ENCODE measurements around the gene CTU2.
"Not testable (repeated sequence)": the region's sequence is repeated elsewhere in the genome, so short reads cannot be mapped to it uniquely, and the experiment has no call there.

The CTU2 gene

GRCh38 chr16:88706229-88706964 lies at the start of gene CTU2, which contains the start of gene RNF166:
Gene CTU2, plus strand, starts transcription at chr16:88706503. Its CDS starts 28 bp downstream, at chr16:88706531.
Gene RNF166, minus strand, starts transcription at chr16:88706408. Its CDS starts 83 bp downstream, at chr16:88706325.
- in situ Hi-C loops (cut with HindIII; ENCODE audit: low sequenced_read_pairs): no loop called here

- in situ Hi-C loops (cut with HindIII; ENCODE audit: low sequenced_read_pairs): no loop called here
Measured at GRCh38 chr16:88657371-88657770, 48.9 kb upstream of the CTU2 start.

GRCh38 chr16:88658714-88659113 lies 47.6 kb upstream of the CTU2 start:
- in situ Hi-C loops (cut with HindIII; ENCODE audit: low sequenced_read_pairs): no loop called here

- in situ Hi-C loops (cut with HindIII; ENCODE audit: low sequenced_read_pairs): no loop called here
Measured at GRCh38 chr16:88659160-88659559, 47.1 kb upstream of the CTU2 start.

GRCh38 chr16:88661468-88661867 lies 44.8 kb upstream of the CTU2 start:
- in situ Hi-C loops (cut with HindIII; ENCODE audit: low sequenced_read_pairs): no loop called here

GRCh38 chr16:88662222-88662842 lies 44.0 kb upstream of the CTU2 start:
- in situ Hi-C loops (cut with HindIII; ENCODE audit: low sequenced_read_pairs): no loop called here

GRCh38 chr16:88662843-88663606 lies 43.3 kb upstream of the CTU2 start, which contains the start of gene MVD:
Gene MVD, minus strand, starts transcription at chr16:88663091. Its CDS starts 11 bp downstream, at chr16:88663080.
- in situ Hi-C loops (cut with HindIII; ENCODE audit: low sequenced_read_pairs): no loop called here

- in situ Hi-C loops (cut with HindIII; ENCODE audit: low sequenced_read_pairs): no loop called here
Measured at GRCh38 chr16:88665148-88665547, 41.2 kb upstream of the CTU2 start.

GRCh38 chr16:88665570-88665969 lies 40.7 kb upstream of the CTU2 start:
- in situ Hi-C loops (cut with HindIII; ENCODE audit: low sequenced_read_pairs): no loop called here

GRCh38 chr16:88667461-88667860 lies 38.8 kb upstream of the CTU2 start:
- in situ Hi-C loops (cut with HindIII; ENCODE audit: low sequenced_read_pairs): no loop called here

- in situ Hi-C loops (cut with HindIII; ENCODE audit: low sequenced_read_pairs): not testable (repeated sequence)
Measured at GRCh38 chr16:88669493-88669892, 36.8 kb upstream of the CTU2 start.

GRCh38 chr16:88669980-88670379 lies 36.3 kb upstream of the CTU2 start:
- in situ Hi-C loops (cut with HindIII; ENCODE audit: low sequenced_read_pairs): no loop called here

- in situ Hi-C loops (cut with HindIII; ENCODE audit: low sequenced_read_pairs): no loop called here
Measured at GRCh38 chr16:88671806-88672205, 34.5 kb upstream of the CTU2 start.

- in situ Hi-C loops (cut with HindIII; ENCODE audit: low sequenced_read_pairs): no loop called here
Measured at GRCh38 chr16:88672776-88673175, 33.5 kb upstream of the CTU2 start.

- in situ Hi-C loops (cut with HindIII; ENCODE audit: low sequenced_read_pairs): no loop called here
Measured at GRCh38 chr16:88673716-88674379, 32.5 kb upstream of the CTU2 start.

GRCh38 chr16:88676502-88677242 lies 29.6 kb upstream of the CTU2 start:
- in situ Hi-C loops (cut with HindIII; ENCODE audit: low sequenced_read_pairs): no loop called here

- in situ Hi-C loops (cut with HindIII; ENCODE audit: low sequenced_read_pairs): no loop called here
Measured at GRCh38 chr16:88677721-88678120, 28.6 kb upstream of the CTU2 start.

- in situ Hi-C loops (cut with HindIII; ENCODE audit: low sequenced_read_pairs): no loop called here
Measured at GRCh38 chr16:88678224-88678979, 27.9 kb upstream of the CTU2 start.

GRCh38 chr16:88680554-88681083 lies 25.7 kb upstream of the CTU2 start:
- in situ Hi-C loops (cut with HindIII; ENCODE audit: low sequenced_read_pairs): no loop called here

Measured in DLD1 (cell line).